Loucy (cell line): Measurements from ENCODE around the gene CCDC28A.

Source experiments
- EZH2phosphoT487 ChIP-seq: fragments of 200-600 bp; IDR thresholded peaks from 2 replicates; pipeline ENCODE4 v1.6.1; 2018; ENCODE audit warnings: antibody characterized with exemption, mild to moderate bottlenecking, moderate library complexity, borderline replicate concordance
- TF ChIP-seq, protein P1 (sequence below): fragments of 200-600 bp; sonication (generic); conservative IDR thresholded peaks from 2 replicates; pipeline ENCODE4 v1.5.1; 2014; ENCODE audit warnings: mild to moderate bottlenecking, antibody characterized with exemption, low read length

DNA sequence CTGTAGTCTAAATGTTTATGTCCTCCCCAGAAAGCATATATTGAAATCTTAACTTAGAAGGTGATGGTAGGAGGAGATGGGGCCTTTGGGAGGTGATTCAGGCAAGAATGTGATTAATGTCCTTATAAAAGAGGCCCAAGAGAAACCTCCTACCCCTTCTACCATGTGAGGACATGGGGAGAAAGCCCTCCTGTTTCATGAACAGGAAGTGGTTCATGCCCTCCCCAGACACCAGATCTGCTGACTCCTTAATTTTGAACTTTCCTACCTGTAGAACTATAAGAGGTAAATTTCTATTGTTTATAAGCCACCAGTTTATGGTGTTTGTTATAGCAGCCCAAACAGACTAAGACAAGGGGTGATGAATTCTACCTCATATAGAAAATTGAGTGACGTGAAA lies 13.6 kb downstream of the CCDC28A start:
- TF ChIP-seq, protein P1, sequence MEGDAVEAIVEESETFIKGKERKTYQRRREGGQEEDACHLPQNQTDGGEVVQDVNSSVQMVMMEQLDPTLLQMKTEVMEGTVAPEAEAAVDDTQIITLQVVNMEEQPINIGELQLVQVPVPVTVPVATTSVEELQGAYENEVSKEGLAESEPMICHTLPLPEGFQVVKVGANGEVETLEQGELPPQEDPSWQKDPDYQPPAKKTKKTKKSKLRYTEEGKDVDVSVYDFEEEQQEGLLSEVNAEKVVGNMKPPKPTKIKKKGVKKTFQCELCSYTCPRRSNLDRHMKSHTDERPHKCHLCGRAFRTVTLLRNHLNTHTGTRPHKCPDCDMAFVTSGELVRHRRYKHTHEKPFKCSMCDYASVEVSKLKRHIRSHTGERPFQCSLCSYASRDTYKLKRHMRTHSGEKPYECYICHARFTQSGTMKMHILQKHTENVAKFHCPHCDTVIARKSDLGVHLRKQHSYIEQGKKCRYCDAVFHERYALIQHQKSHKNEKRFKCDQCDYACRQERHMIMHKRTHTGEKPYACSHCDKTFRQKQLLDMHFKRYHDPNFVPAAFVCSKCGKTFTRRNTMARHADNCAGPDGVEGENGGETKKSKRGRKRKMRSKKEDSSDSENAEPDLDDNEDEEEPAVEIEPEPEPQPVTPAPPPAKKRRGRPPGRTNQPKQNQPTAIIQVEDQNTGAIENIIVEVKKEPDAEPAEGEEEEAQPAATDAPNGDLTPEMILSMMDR: no peak
- TF ChIP-seq EZH2phosphoT487: no peak
